Tibial nerve (tissue), 4 donors: Measurements from ENCODE around the gene SLC27A1. TPM values are rescaled to one million over a fixed set of nuclear protein-coding genes. Genes with fewer than 3 reads are reported as not detected.
A peak's percentile ranks its signal among the peaks of the same experiment; 100 is the strongest.
"Not testable (repeated sequence)": the region's sequence is repeated elsewhere in the genome, so short reads cannot be mapped to it uniquely, and the experiment has no call there.

ENCODE experiments used
- DNase-seq, 2 donors: peaks; one replicate each; pipeline ENCODE4 v3.0.0-alpha.2; 2019; ENCODE audit warnings: low spot score in 2 of 2
- H3K27ac ChIP-seq, 4 donors: fragments of 200-600 bp; sonication (generic) in 3 of 4; one replicate each; pipeline ENCODE4 v1.5.1; 2017 to 2019; ENCODE audit warnings: mild to moderate bottlenecking in 1 of 4
- H3K27me3 ChIP-seq, 2 donors: fragments of 200-600 bp; sonication (generic) in 1 of 2; one replicate each; pipeline versions ENCODE4 v1.5.1 to v1.6.0; 2017 to 2019
- H3K36me3 ChIP-seq, 3 donors: fragments of 200-600 bp; sonication (generic); one replicate each; pipeline ENCODE4 v1.5.1; 2018 to 2019
- H3K4me1 ChIP-seq, 4 donors: fragments of 200-600 bp; sonication (generic) in 3 of 4; one replicate each; pipeline ENCODE4 v1.5.1; 2017 to 2019
- H3K4me3 ChIP-seq, 4 donors: fragments of 200-600 bp; sonication (generic) in 3 of 4; one replicate each; pipeline ENCODE4 v1.5.1; 2017 to 2019; ENCODE audit warnings: mild to moderate bottlenecking in 1 of 4, moderate library complexity in 1 of 4
- H3K9me3 ChIP-seq, 4 donors: fragments of 200-600 bp; sonication (generic) in 3 of 4; one replicate each; pipeline ENCODE4 v1.5.1; 2017 to 2019
- EP300 ChIP-seq, 2 donors: sonication (generic); formaldehyde crosslinking; IDR thresholded peaks; one replicate each; pipeline ENCODE4 v1.6.1; 2017; ENCODE audit warnings: antibody characterized with exemption in 2 of 2, mild to moderate bottlenecking in 1 of 2
- POLR2A ChIP-seq, 2 donors: fragments of 450-650 bp; IDR thresholded peaks; one replicate each; pipeline ENCODE4 v1.6.1; 2017; ENCODE audit warnings: antibody characterized with exemption in 2 of 2, mild to moderate bottlenecking in 2 of 2, moderate library complexity in 2 of 2
- WGBS, 2 donors: methylation state at CpG; one replicate each; pipeline ENCODE4 v1.1.5; 2018; 5-methylcytosine and 5-hydroxymethylcytosine counted together
- total RNA-seq, 4 donors: library from RNA; depleted of rRNA; stranded (reverse); fragments of >200 nt; gene quantifications; one replicate each; pipeline ENCODE4 v1.1.0, GENCODE V29; 2016
- TF ChIP-seq, protein P1 (sequence below), 5 experiments: fragments of 200-600 bp in 3 of 5; fragments of 450-650 bp in 2 of 5; sonication (generic) in 3 of 5; IDR thresholded peaks; one replicate each; pipeline ENCODE4 v1.5.1; 2016 to 2019; ENCODE audit warnings: antibody characterized with exemption in 5 of 5, mild to moderate bottlenecking in 3 of 5, moderate library complexity in 2 of 5

The SLC27A1 gene
- total RNA-seq, 4 donors from 2014 or later: 30.6 to 69.3 (median 55.9) TPM

DNA sequence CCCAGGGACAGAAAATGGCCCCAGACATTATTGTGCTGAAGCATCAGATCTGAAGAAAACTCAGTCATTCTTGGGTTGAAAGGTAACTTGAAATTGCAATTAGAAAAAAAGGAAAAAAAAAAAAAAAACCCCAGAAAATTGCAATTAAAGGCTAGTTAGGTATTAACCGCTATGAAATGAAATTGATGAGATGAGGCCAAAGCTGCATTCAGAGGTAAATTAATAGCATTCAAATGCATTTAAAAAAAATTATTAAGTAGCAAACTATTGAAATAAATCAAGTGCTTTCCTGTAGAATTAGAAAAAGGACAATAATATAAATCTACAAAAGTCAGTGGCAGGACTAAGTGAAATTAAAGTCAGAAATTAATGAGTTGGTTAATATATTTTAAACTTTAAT lies 47.6 kb downstream of the SLC27A1 start:
- Histone ChIP-seq H3K36me3 (peaks cover 3 to 69% (median 12%) of the 10 kb centered on the region in 3 donors), H3K27ac (no peak overlapping the region), H3K9me3 (peaks cover 0 to 16% (median 5%) of the 10 kb centered on the region in 4 donors), H3K4me3 (no peak overlapping the region), H3K27me3 (no peaks in the 10 kb centered on the region), H3K4me1 (peaks cover 0 to 22% (median 2%) of the 10 kb centered on the region in 4 donors)
- TF ChIP-seq, protein P1, sequence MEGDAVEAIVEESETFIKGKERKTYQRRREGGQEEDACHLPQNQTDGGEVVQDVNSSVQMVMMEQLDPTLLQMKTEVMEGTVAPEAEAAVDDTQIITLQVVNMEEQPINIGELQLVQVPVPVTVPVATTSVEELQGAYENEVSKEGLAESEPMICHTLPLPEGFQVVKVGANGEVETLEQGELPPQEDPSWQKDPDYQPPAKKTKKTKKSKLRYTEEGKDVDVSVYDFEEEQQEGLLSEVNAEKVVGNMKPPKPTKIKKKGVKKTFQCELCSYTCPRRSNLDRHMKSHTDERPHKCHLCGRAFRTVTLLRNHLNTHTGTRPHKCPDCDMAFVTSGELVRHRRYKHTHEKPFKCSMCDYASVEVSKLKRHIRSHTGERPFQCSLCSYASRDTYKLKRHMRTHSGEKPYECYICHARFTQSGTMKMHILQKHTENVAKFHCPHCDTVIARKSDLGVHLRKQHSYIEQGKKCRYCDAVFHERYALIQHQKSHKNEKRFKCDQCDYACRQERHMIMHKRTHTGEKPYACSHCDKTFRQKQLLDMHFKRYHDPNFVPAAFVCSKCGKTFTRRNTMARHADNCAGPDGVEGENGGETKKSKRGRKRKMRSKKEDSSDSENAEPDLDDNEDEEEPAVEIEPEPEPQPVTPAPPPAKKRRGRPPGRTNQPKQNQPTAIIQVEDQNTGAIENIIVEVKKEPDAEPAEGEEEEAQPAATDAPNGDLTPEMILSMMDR (IDR thresholded peaks at IDR 0.05): no peak
- TF ChIP-seq EP300 (IDR thresholded peaks at IDR 0.05): no peak
- TF ChIP-seq POLR2A (IDR thresholded peaks at IDR 0.05): no peak
- 97 to 100% methylated on average over 1 of the region's 1 CpG for WGBS, 2 donors
- DNase-seq: no peak

GRCh38 chr19:17518654-17519053 lies 48.3 kb downstream of the SLC27A1 start:
- not testable (repeated sequence) for DNase-seq, H3K4me3 ChIP-seq, H3K27me3 ChIP-seq, H3K27ac ChIP-seq
- peaks cover 3 to 69% (median 12%) of the 10 kb centered on the region in 3 donors for H3K36me3 ChIP-seq
- H3K4me1 ChIP-seq: peaks cover 0 to 22% (median 3%) of the 10 kb centered on the region in 4 donors
- H3K9me3 ChIP-seq: peaks cover 0 to 16% (median 5%) of the 10 kb centered on the region in 4 donors
- WGBS, 2 donors: 97 to 98% methylated on average over 8 of the region's 8 CpGs

DNA sequence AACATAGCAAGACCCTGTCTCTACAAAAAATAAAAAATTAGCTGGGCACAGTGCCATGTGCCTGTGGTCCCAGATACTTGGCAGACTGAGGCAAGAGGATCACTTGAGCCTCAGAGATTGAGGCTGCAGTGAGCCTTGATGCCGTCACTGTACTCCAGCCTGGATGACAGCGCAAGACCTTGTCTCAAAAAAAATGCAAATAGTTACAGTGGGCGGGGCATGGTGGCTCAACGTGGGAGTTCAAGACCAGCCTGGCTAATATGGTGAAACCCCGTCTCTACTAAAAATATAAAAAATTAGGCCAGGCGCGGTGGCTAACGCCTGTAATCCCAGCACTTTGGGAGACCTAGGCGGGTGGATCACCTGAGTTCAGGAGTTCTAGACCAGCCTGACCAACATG lies 49.6 kb downstream of the SLC27A1 start:
- whole genome bisulfite sequencing, 2 donors: 89 to 90% methylated on average over 9 of the region's 9 CpGs
- Histone ChIP-seq H3K4me1 (peaks cover 0 to 15% (median 3%) of the 10 kb centered on the region in 4 donors), H3K36me3 (peaks cover 3 to 69% (median 12%) of the 10 kb centered on the region in 3 donors), H3K27ac (no peak overlapping the region), H3K4me3 (no peak overlapping the region), H3K9me3 (peaks cover 0 to 20% (median 5%) of the 10 kb centered on the region in 4 donors), H3K27me3 (no peaks in the 10 kb centered on the region)
- no peak for TF ChIP-seq EP300 (IDR thresholded peaks at IDR 0.05)
- TF ChIP-seq POLR2A (IDR thresholded peaks at IDR 0.05): no peak
- TF ChIP-seq, protein P1 (IDR thresholded peaks at IDR 0.05): no peak
- no peak for DNase-seq

- 91 to 93% methylated on average over 16 to 25 of the region's 25 CpGs for WGBS, 2 donors
- TF ChIP-seq POLR2A (IDR thresholded peaks at IDR 0.05): no peak
- no peak for TF ChIP-seq EP300 (IDR thresholded peaks at IDR 0.05)
- TF ChIP-seq, protein P1 (IDR thresholded peaks at IDR 0.05): no peak
- DNase-seq: no peak
- Histone ChIP-seq H3K27me3 (no peaks in the 10 kb centered on the region), H3K9me3 (peaks cover 0 to 20% (median 5%) of the 10 kb centered on the region in 4 donors), H3K36me3 (peaks cover 3 to 61% (median 12%) of the 10 kb centered on the region in 3 donors), H3K4me1 (peaks cover 0 to 15% (median 3%) of the 10 kb centered on the region in 4 donors), H3K4me3 (no peak overlapping the region), H3K27ac (no peak overlapping the region)
Measured at GRCh38 chr19:17520865-17521264, 50.5 kb downstream of the SLC27A1 start.

- DNase-seq: peak in 1 of 2 donors; percentile 47
- Histone ChIP-seq H3K27me3 (peaks cover 0 to 4% of the 10 kb centered on the region in 2 donors), H3K4me3 (no peak overlapping the region), H3K36me3 (peaks cover 0 to 38% (median 4%) of the 10 kb centered on the region in 3 donors), H3K4me1 (peaks cover 0 to 15% (median 3%) of the 10 kb centered on the region in 4 donors), H3K9me3 (peaks cover 0 to 6% (median 1%) of the 10 kb centered on the region in 4 donors), H3K27ac (peak overlapping the region in 2 of 4 donors; percentile 50 to 60)
- TF ChIP-seq, protein P1 (IDR thresholded peaks at IDR 0.05): no peak
- peak in 1 of 2 donors; percentile 42 for TF ChIP-seq EP300 (IDR thresholded peaks at IDR 0.05)
- 36 to 47% methylated on average over 24 of the region's 24 CpGs for WGBS, 2 donors
Measured at GRCh38 chr19:17522988-17523872, 52.9 kb downstream of the SLC27A1 start.
